Activated CD8-positive, alpha-beta T cell treated with anti-CD3 and anti-CD28 coated beads for 36 hours (primary cell): ENCODE measurements around the gene PCDHB4. TPM values are rescaled to one million over a fixed set of nuclear protein-coding genes. Genes with fewer than 3 reads are reported as not detected.
"Not testable (repeated sequence)": the region's sequence is repeated elsewhere in the genome, so short reads cannot be mapped to it uniquely, and the experiment has no call there.

Source experiments
- ATAC-seq: fragments of 200-7000 bp; cut with Tn5 transposase; one replicate; pipeline ENCODE4 v1.10.0; 2021; ENCODE audit warnings: mild to moderate bottlenecking, moderate library complexity
- CTCF ChIA-PET: fragments of 350-600 bp; sonication (Branson Sonifier 250); formaldehyde crosslinking; loops from one replicate; lab custom pipeline; 2021; ENCODE audit warnings: antibody characterized with exemption; lab: Charles Lee
- POLR2A ChIA-PET: fragments of 350-600 bp; sonication (Branson Sonifier 250); formaldehyde crosslinking; loops from one replicate; lab custom pipeline; 2021; ENCODE audit warnings: antibody characterized with exemption; lab: Charles Lee
- DNase-seq: peaks from one replicate; pipeline ENCODE4 v3.0.0-alpha.2; 2020
- H3K27ac Mint-ChIP-seq: one replicate; pipeline ENCODE4 v1.8.0; 2021; ENCODE audit warnings: mild to moderate bottlenecking, mixed read lengths
- H3K27me3 Mint-ChIP-seq: one replicate; pipeline ENCODE4 v1.8.0; 2021; ENCODE audit warnings: mixed read lengths
- H3K36me3 Mint-ChIP-seq: one replicate; pipeline ENCODE4 v1.8.0; 2021; ENCODE audit warnings: low read depth, mixed read lengths
- H3K4me1 Mint-ChIP-seq: one replicate; pipeline ENCODE4 v1.8.0; 2021; ENCODE audit warnings: low read depth, mixed read lengths
- H3K4me3 Mint-ChIP-seq: one replicate; pipeline ENCODE4 v1.8.0; 2021; ENCODE audit warnings: mild to moderate bottlenecking, moderate library complexity, mixed read lengths
- H3K9me3 Mint-ChIP-seq: one replicate; pipeline ENCODE4 v1.8.0; 2021; ENCODE audit warnings: mixed read lengths
- intact Hi-C: fragments of 100-400 bp; cut with micrococcal nuclease; formaldehyde crosslinking; loops from one replicate; pipeline ENCODE4 v1.10.0; 2022
- total RNA-seq, 2 experiments: library from RNA; stranded (reverse); gene quantifications; one replicate each; pipeline ENCODE4 v1.2.3, GENCODE V29; 2021
- TF ChIP-seq, protein P1 (sequence below): fragments of 200-600 bp; IDR thresholded peaks from one replicate; pipeline ENCODE4 v1.8.0; 2022; ENCODE audit warnings: antibody characterized with exemption, mild to moderate bottlenecking

PCDHB4 gene
- total RNA-seq, 2 experiments from 2014 or later: not detected

DNA sequence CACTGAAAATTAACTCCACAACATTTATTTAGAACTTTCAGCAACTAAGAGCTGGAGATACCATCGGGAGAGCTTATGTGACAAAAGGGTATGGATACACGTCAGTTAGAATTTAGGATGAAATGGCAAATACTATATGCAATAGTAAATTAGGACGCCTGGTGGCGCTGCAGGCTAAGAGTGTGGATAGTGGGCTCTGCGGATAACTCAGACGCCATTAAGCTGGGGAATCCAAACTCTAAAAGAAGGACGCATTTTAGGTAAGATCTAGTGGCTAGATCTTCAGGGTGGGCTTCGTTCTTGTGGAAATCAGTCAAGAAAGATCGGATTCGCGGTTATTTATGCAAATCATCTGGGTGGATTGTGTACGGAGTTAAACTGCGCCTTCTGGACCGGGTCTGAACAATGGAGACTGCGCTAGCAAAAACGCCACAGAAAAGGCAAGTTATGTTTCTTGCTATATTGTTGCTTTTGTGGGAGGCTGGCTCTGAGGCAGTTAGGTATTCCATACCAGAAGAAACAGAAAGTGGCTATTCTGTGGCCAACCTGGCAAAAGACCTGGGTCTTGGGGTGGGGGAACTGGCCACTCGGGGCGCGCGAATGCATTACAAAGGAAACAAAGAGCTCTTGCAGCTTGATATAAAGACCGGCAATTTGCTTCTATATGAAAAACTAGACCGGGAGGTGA, 13.6 kb downstream of the PCDHB4 start, which contains the start of gene PCDHB5:
TSS of gene PCDHB5 (plus strand) at position 177 of the 688 bp plus-strand sequence. CDS start at position 406, 229 bp downstream.
- Mint-ChIP-seq H3K4me3 (no peak within 1 kb of the TSS), H3K27ac (no peak within 1 kb of the TSS), H3K36me3 (peaks cover 4% of the 10 kb centered on the region), H3K9me3 (peaks cover 23% of the 10 kb centered on the region), H3K27me3 (peaks cover 12% of the 10 kb centered on the region), H3K4me1 (peaks cover 1% of the 10 kb centered on the region)
- TF ChIP-seq, protein P1, sequence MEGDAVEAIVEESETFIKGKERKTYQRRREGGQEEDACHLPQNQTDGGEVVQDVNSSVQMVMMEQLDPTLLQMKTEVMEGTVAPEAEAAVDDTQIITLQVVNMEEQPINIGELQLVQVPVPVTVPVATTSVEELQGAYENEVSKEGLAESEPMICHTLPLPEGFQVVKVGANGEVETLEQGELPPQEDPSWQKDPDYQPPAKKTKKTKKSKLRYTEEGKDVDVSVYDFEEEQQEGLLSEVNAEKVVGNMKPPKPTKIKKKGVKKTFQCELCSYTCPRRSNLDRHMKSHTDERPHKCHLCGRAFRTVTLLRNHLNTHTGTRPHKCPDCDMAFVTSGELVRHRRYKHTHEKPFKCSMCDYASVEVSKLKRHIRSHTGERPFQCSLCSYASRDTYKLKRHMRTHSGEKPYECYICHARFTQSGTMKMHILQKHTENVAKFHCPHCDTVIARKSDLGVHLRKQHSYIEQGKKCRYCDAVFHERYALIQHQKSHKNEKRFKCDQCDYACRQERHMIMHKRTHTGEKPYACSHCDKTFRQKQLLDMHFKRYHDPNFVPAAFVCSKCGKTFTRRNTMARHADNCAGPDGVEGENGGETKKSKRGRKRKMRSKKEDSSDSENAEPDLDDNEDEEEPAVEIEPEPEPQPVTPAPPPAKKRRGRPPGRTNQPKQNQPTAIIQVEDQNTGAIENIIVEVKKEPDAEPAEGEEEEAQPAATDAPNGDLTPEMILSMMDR: peak; percentile 17
- peak; percentile 19 for DNase-seq
- ChIA-PET POLR2A (no interaction called here), CTCF (interaction anchor here (1.1 kb wide), 1 partner anchor 20 kb away, joined by 3 read pairs; no protein-coding TSS in a partner anchor)
- no peak for ATAC-seq
- intact Hi-C loops: no loop called here

DNA sequence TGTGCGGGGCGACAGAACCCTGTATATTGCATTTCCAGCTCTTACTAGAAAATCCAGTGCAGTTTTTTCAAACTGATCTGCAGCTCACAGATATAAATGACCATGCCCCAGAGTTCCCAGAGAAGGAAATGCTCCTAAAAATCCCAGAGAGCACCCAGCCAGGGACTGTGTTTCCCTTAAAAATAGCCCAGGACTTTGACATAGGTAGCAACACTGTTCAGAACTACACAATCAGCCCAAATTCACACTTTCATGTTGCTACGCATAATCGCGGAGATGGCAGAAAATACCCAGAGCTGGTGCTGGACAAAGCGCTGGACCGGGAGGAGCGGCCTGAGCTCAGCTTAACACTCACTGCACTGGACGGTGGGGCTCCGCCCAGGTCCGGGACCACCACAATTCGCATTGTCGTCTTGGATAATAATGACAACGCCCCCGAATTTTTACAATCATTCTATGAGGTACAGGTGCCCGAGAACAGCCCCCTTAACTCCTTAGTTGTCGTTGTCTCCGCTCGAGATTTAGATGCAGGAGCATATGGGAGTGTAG, 14.2 kb downstream of the PCDHB4 start:
- TF ChIP-seq, protein P1: no peak
- ATAC-seq (no peak), DNase-seq (no peak)
- Mint-ChIP-seq H3K36me3 (peaks cover 4% of the 10 kb centered on the region), H3K4me1 (peaks cover 1% of the 10 kb centered on the region), H3K27ac (no peak overlapping the region), H3K9me3 (peaks cover 23% of the 10 kb centered on the region), H3K4me3 (no peak overlapping the region), H3K27me3 (peaks cover 12% of the 10 kb centered on the region)
- POLR2A ChIA-PET: no interaction called here
- intact Hi-C loops: no loop called here
- CTCF ChIA-PET: interaction anchor here (1.1 kb wide), 1 partner anchor 20 kb away, joined by 3 read pairs; no protein-coding TSS in a partner anchor

DNA sequence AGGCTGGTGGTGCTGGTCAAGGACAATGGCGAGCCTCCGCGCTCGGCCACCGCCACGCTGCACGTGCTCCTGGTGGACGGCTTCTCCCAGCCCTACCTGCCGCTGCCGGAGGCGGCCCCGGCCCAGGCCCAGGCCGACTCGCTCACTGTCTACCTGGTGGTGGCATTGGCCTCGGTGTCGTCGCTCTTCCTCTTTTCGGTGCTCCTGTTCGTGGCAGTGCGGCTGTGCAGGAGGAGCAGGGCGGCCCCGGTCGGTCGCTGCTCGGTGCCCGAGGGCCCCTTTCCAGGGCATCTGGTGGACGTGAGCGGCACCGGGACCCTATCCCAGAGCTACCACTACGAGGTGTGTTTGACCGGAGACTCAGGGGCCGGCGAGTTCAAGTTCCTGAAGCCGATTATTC, 15.7 kb downstream of the PCDHB4 start:
- intact Hi-C loops, CTCF ChIA-PET, POLR2A ChIA-PET, H3K36me3 Mint-ChIP-seq, DNase-seq, H3K4me1 Mint-ChIP-seq, H3K4me3 Mint-ChIP-seq, H3K27ac Mint-ChIP-seq, ATAC-seq: not testable (repeated sequence)
- Mint-ChIP-seq H3K27me3 (peaks cover 12% of the 10 kb centered on the region), H3K9me3 (peaks cover 23% of the 10 kb centered on the region)

DNA sequence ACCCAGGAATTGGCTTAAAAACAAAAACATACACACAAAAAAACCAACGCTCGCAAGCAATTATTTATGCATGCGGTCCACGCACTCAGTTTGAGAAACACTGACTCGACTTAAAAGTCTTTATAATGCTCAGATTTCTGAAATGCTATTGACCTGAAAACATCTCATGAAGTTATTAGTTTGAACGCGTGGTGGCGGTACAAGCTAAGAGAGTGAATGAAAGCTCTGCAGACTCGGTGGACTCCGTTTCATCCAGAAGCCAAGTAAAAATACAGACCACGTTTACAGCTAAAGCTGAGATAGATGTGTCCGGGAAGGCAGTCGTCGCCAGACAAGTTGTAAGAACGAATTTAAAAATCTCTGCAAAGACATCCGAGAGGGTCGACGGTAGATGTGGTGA, 28.2 kb downstream of the PCDHB4 start, which contains the start of gene PCDHB6:
TSS of gene PCDHB6 (plus strand) at position 246 of the 400 bp plus-strand sequence. CDS start 201 bp downstream, outside the sequence.
- ATAC-seq (no peak), DNase-seq (peak; percentile 28)
- Mint-ChIP-seq H3K36me3 (peaks cover 17% of the 10 kb centered on the region), H3K4me3 (no peak within 1 kb of the TSS), H3K27me3 (peaks cover 31% of the 10 kb centered on the region), H3K4me1 (no peaks in the 10 kb centered on the region), H3K27ac (no peak within 1 kb of the TSS), H3K9me3 (peaks cover 16% of the 10 kb centered on the region)
- ChIA-PET CTCF (interaction anchor here (0.9 to 1.3 kb wide), 7 partner anchors 9 to 415 kb away, joined by 3 to 5 read pairs (median 3); partner anchors contain the start of gene PCDHB9), POLR2A (no interaction called here)
- TF ChIP-seq, protein P1: no peak
- intact Hi-C loops: no loop called here

DNA sequence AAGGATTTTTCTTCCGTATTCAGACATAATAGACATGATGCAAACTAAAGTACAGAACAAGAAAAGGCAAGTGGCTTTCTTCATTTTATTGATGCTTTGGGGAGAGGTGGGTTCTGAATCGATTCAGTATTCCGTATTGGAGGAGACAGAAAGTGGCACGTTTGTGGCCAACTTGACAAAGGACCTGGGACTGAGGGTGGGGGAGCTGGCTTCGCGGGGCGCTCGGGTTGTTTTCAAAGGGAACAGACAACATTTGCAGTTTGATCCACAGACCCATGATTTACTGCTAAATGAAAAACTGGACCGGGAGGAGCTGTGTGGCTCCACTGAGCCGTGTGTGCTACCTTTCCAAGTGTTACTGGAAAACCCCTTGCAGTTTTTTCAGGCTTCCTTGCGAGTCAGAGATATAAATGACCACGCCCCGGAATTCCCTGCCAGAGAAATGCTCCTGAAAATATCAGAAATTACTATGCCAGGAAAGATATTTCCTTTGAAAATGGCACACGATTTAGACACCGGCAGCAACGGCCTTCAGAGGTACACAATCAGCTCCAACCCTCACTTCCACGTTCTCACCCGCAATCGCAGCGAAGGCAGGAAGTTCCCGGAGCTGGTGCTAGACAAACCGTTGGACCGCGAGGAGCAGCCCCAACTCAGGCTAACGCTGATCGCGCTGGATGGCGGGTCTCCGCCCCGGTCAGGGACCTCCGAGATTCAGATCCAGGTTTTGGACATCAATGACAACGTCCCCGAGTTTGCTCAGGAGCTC, 28.8 kb downstream of the PCDHB4 start:
- Mint-ChIP-seq H3K4me3 (no peak overlapping the region), H3K27me3 (peaks cover 31% of the 10 kb centered on the region), H3K27ac (no peak overlapping the region), H3K4me1 (no peaks in the 10 kb centered on the region), H3K36me3 (peaks cover 17% of the 10 kb centered on the region), H3K9me3 (peaks cover 16% of the 10 kb centered on the region)
- intact Hi-C loops: no loop called here
- ATAC-seq (no peak), DNase-seq (no peak)
- TF ChIP-seq, protein P1: no peak
- CTCF ChIA-PET: interaction anchor here (0.9 to 1.3 kb wide), 7 partner anchors 8 to 414 kb away, joined by 3 to 5 read pairs (median 3); partner anchors contain the start of gene PCDHB9
- POLR2A ChIA-PET: interaction anchor here (0.5 kb wide), 1 partner anchor 656 kb away, joined by 3 read pairs; no protein-coding TSS in a partner anchor
